Neuronal stem cell (in vitro differentiated cells): Measurements from ENCODE around the gene TGFBR3L.

ENCODE experiments used
- DNase-seq: peaks from one replicate; pipeline ENCODE4 v3.0.0-alpha.2; 2013; ENCODE audit warnings: low spot score
- H2AFZ ChIP-seq: one replicate; pipeline ENCODE4 v1.6.1; 2013; ENCODE audit warnings: mild to moderate bottlenecking, low read length, inconsistent platforms
- H2AK5ac ChIP-seq: 2 replicates; pipeline ENCODE4 v1.6.1; 2013; ENCODE audit warnings: low read depth, mild to moderate bottlenecking, inconsistent platforms, low read length, moderate library complexity, mixed read lengths
- H2BK120ac ChIP-seq: 2 replicates; pipeline ENCODE4 v1.6.1; 2013; ENCODE audit warnings: low read depth, mild to moderate bottlenecking, inconsistent platforms, low read length, moderate library complexity, mixed read lengths
- H2BK12ac ChIP-seq: one replicate; pipeline ENCODE4 v1.6.1; 2013; ENCODE audit warnings: low read length, inconsistent platforms
- H2BK15ac ChIP-seq: 2 replicates; pipeline ENCODE4 v1.6.1; 2013; ENCODE audit warnings: mild to moderate bottlenecking, low read length, inconsistent platforms, mixed read lengths
- H2BK5ac ChIP-seq: one replicate; pipeline ENCODE4 v1.6.1; 2013; ENCODE audit warnings: inconsistent platforms, mild to moderate bottlenecking, low read length, moderate library complexity
- H3K14ac ChIP-seq: one replicate; pipeline ENCODE4 v1.6.1; 2013; ENCODE audit warnings: low read length, inconsistent platforms
- H3K18ac ChIP-seq: 2 replicates; pipeline ENCODE4 v1.6.1; 2013; ENCODE audit warnings: low read length, inconsistent platforms
- H3K23ac ChIP-seq: 2 replicates; pipeline ENCODE4 v1.6.1; 2013; ENCODE audit warnings: low read depth, mild to moderate bottlenecking, mixed read lengths, low read length, inconsistent platforms; ENCODE audit not compliant: poor library complexity
- H3K27ac ChIP-seq: replicated peaks from 3 replicates; pipeline ENCODE4 v1.5.1; 2013; ENCODE audit warnings: low read length, inconsistent platforms
- H3K27me3 ChIP-seq, 3 experiments: 2 replicates each; pipeline ENCODE4 v1.6.1; 2013; ENCODE audit warnings: low read length in 3 of 3, mild to moderate bottlenecking in 2 of 3, inconsistent platforms in 1 of 3, low read depth in 1 of 3, mixed read lengths in 1 of 3, moderate library complexity in 1 of 3; ENCODE audit not compliant: control insufficient read depth in 3 of 3, insufficient read depth in 3 of 3
- H3K36me3 ChIP-seq, 2 donors: replicated peaks in 1 of 2; 2 replicates each; pipeline ENCODE4 v1.6.1; 2013; ENCODE audit warnings: low read length in 2 of 2; ENCODE audit not compliant: control insufficient read depth in 2 of 2, insufficient read depth in 2 of 2
- H3K4ac ChIP-seq: 2 replicates; pipeline ENCODE4 v1.6.1; 2013; ENCODE audit warnings: inconsistent platforms, mild to moderate bottlenecking, low read length, moderate library complexity
- H3K4me1 ChIP-seq, 2 donors: 1 replicate in 1 of 2; 2 replicates in 1 of 2; pipeline ENCODE4 v1.6.1; 2013; ENCODE audit warnings: low read length in 2 of 2, low read depth in 1 of 2; ENCODE audit not compliant: control insufficient read depth in 2 of 2, insufficient read depth in 1 of 2
- H3K4me2 ChIP-seq: one replicate; pipeline ENCODE4 v1.6.1; 2013; ENCODE audit warnings: mild to moderate bottlenecking, low read length, inconsistent platforms; ENCODE audit not compliant: insufficient read depth, poor library complexity, severe bottlenecking
- H3K4me3 ChIP-seq, 2 donors: 2 replicates each; pipeline ENCODE4 v1.5.1; 2013; ENCODE audit warnings: low read length in 2 of 2, mild to moderate bottlenecking in 2 of 2, inconsistent platforms in 1 of 2, moderate library complexity in 1 of 2
- H3K79me1 ChIP-seq: one replicate; pipeline ENCODE4 v1.6.1; 2013; ENCODE audit warnings: low read depth, mild to moderate bottlenecking, inconsistent platforms, low read length, moderate library complexity
- H3K9ac ChIP-seq: one replicate; pipeline ENCODE4 v1.6.1; 2013; ENCODE audit warnings: mild to moderate bottlenecking, low read depth, low read length, inconsistent platforms; ENCODE audit not compliant: poor library complexity
- H3K9me3 ChIP-seq, 2 donors: replicated peaks in 1 of 2; 2 replicates each; pipeline versions ENCODE3 to v1.6.1; 2013; ENCODE audit warnings: low read length in 2 of 2, mild to moderate bottlenecking in 2 of 2, inconsistent platforms in 1 of 2, low read depth in 1 of 2, mixed read lengths in 1 of 2, moderate library complexity in 1 of 2; ENCODE audit not compliant: control insufficient read depth in 2 of 2, insufficient read depth in 1 of 2
- H4K8ac ChIP-seq: one replicate; pipeline ENCODE4 v1.6.1; 2013; ENCODE audit warnings: low read depth, mild to moderate bottlenecking, inconsistent platforms, low read length, moderate library complexity
- H4K91ac ChIP-seq: one replicate; pipeline ENCODE4 v1.6.1; 2013; ENCODE audit warnings: low read length, low read depth, mild to moderate bottlenecking, inconsistent platforms; ENCODE audit not compliant: poor library complexity
- WGBS, 2 donors: extraction: QIAGEN DNeasy Blood & Tissue Kit; methylation state at CpG; one replicate each; pipeline ENCODE4 v1.1.7; 2013; ENCODE audit warnings: missing lambda C conversion rate in 2 of 2, mixed read lengths in 1 of 2; ENCODE audit not compliant: insufficient read length in 2 of 2, insufficient replicate concordance in 1 of 2; ENCODE audit errors: extremely low coverage in 2 of 2; 5-methylcytosine and 5-hydroxymethylcytosine counted together

TGFBR3L gene

DNA sequence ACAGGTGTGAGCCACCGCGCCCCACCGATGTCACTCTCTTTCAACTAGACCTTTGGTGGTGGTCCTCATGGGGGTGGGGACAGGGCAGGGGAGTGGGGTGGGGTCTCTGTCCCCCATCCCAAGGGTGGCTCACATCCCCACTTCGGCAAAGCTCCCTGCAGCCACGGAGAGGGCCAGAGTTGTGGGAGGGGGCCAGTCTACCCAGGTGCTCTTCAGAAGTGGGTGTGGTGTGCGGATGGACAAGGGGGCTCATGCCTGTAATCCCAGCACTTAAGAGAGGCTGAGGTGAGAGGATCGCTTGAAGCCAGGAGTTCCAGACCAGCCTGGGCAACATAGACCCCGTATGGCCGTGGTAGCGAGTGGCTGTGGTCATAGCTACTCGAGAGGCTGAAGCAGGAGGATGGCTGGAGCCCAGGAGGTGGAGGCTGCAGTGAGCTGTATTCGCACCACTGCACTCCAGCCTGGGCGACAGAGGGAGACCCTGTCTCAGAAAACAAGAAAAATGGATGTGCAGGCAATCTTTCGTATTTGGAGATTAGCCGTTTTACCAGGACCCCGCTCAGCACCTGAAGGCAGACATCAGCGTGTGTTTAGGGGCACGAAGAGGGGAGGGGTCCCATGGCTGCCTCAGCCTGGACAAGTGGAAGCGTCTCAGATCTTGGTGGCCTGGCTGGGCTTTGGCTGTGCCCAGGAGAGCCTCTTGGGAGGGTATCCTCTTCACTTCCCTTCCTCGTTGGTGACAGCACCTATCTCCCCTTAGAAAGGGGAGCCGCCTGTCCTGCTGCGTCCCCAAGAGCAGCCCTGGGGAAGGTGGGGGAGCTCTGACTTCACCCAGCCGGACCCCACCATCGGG lies 846 bp downstream of the TGFBR3L start:
- H2AFZ ChIP-seq: peak overlapping the region; percentile 91
- peaks cover 3% of the 10 kb centered on the region for H3K79me1 ChIP-seq
- H3K36me3 ChIP-seq: peaks cover 15 to 22% of the 10 kb centered on the region in 2 donors
- peak overlapping the region; percentile 98 for H3K4me2 ChIP-seq
- no peak overlapping the region for H3K4ac ChIP-seq
- H2AK5ac ChIP-seq: peak overlapping the region; percentile 88
- H2BK15ac ChIP-seq: no peak overlapping the region
- peaks cover 22 to 42% (median 22%) of the 10 kb centered on the region in 3 experiments for H3K27me3 ChIP-seq
- peak overlapping the region; percentile 46 to 56 for H3K4me3 ChIP-seq
- no peak overlapping the region for H4K8ac ChIP-seq
- H2BK5ac ChIP-seq: no peak overlapping the region
- peak overlapping the region; percentile 92 for H3K18ac ChIP-seq
- H2BK12ac ChIP-seq: peak overlapping the region; percentile 22
- no peak overlapping the region for H2BK120ac ChIP-seq
- H4K91ac ChIP-seq: no peak overlapping the region
- DNase-seq: no peak
- peak overlapping the region; percentile 32 for H3K9ac ChIP-seq
- H3K27ac ChIP-seq: no peak overlapping the region
- H3K23ac ChIP-seq: peak overlapping the region; percentile 80
- no peaks in the 10 kb centered on the region for H3K9me3 ChIP-seq
- no CpG with 5 or more reads among the region's 24 CpGs for WGBS, 2 donors
- peaks cover 9 to 15% of the 10 kb centered on the region in 2 donors for H3K4me1 ChIP-seq
- peak overlapping the region; percentile 21 for H3K14ac ChIP-seq

DNA sequence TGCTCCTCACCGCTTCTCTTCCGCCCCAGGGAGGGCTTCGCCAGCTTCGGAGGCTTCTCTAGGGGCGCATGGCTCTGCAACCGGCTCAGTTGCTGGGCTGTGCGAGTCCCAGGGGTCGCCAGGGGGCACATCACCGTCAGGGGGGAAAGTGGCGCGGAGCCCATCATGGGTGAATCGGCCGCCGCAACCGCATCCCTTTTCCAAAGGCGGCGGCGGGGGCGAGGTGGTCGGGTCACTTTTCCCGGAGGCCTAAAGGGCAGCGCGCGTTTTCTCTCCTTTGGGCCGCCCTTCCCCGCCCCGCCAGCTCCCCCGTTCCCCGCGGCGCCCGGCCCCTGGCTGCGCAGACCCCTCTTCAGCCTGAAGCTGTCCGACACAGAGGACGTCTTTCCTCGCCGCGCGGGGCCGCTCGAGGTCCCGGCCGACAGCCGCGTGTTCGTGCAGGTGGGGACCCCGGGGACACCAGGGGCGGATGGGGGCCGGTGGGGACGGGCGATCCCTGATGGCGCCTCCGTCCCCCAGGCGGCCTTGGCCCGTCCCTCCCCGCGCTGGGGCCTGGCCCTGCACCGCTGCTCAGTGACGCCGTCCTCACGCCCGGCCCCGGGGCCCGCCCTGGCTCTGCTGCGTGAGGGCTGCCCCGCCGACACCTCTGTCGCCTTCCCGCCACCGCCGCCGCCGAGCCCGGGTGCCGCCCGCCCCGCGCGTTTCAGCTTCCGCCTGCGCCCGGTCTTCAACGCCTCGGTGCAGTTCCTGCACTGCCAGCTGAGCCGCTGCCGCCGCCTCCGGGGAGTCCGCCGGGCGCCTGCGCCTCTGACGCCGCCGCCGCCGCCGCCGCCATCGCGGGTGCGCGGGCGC lies 1.7 kb downstream of the TGFBR3L start:
- Histone ChIP-seq H3K4ac (no peak overlapping the region), H3K27ac (no peak overlapping the region), H2BK15ac (peak overlapping the region; percentile 67), H3K4me3 (peak overlapping the region; percentile 46 to 74), H3K36me3 (peaks cover 11 to 15% of the 10 kb centered on the region in 2 donors), H2AFZ (peak overlapping the region; percentile 91), H3K23ac (peak overlapping the region; percentile 80), H3K18ac (peak overlapping the region; percentile 92), H3K4me2 (peak overlapping the region; percentile 98), H4K91ac (no peak overlapping the region), H3K9me3 (no peaks in the 10 kb centered on the region), H3K79me1 (peaks cover 2% of the 10 kb centered on the region), H4K8ac (no peak overlapping the region), H2BK12ac (peak overlapping the region; percentile 22), H3K9ac (peak overlapping the region; percentile 77), H3K14ac (peak overlapping the region; percentile 56), H3K27me3 (peaks cover 22 to 42% (median 22%) of the 10 kb centered on the region in 3 experiments), H3K4me1 (peaks cover 13 to 20% of the 10 kb centered on the region in 2 donors), H2AK5ac (peak overlapping the region; percentile 88), H2BK5ac (no peak overlapping the region), H2BK120ac (no peak overlapping the region)
- no CpG with 5 or more reads among the region's 104 CpGs for WGBS, 2 donors
- no peak for DNase-seq

DNA sequence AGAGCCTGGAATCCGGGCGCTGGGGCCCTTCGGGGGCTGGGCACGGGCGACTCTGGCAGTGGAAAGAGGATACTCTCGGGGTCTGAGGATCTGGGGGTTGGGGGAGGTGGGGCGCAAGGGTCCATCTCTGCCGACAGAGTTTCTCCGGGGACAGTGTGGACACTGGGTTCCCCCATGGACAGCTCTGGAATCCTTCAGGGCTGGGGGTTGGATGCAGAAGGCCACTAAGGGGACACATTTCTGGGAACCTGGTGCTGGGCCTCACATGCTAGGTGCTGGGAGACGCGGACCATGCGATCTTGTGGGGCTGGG lies 2.3 kb downstream of the TGFBR3L start:
- Histone ChIP-seq H3K36me3 (peaks cover 10 to 14% of the 10 kb centered on the region in 2 donors), H3K4me3 (peak overlapping the region; percentile 46 to 74), H4K8ac (no peak overlapping the region), H3K9ac (peak overlapping the region; percentile 95), H2AFZ (peak overlapping the region; percentile 91), H3K4ac (no peak overlapping the region), H3K4me1 (peaks cover 18 to 25% of the 10 kb centered on the region in 2 donors), H3K9me3 (no peaks in the 10 kb centered on the region), H2BK15ac (peak overlapping the region; percentile 78), H3K18ac (peak overlapping the region; percentile 95), H2AK5ac (peak overlapping the region; percentile 88), H2BK12ac (no peak overlapping the region), H3K27me3 (peaks cover 22 to 42% (median 22%) of the 10 kb centered on the region in 3 experiments), H3K14ac (no peak overlapping the region), H3K27ac (no peak overlapping the region), H2BK120ac (no peak overlapping the region), H3K23ac (peak overlapping the region; percentile 85), H3K4me2 (peak overlapping the region; percentile 98), H2BK5ac (peak overlapping the region; percentile 48), H4K91ac (no peak overlapping the region), H3K79me1 (peaks cover 2% of the 10 kb centered on the region)
- no peak for DNase-seq
- WGBS, 2 donors: no CpG with 5 or more reads among the region's 12 CpGs
